ENCODE results near the gene ERC2. TPM values are rescaled to one million over a fixed set of nuclear protein-coding genes. Genes with fewer than 3 reads are reported as not detected.

Gene ERC2
- total RNA-seq, 3 donors from 2014 or later, result 0.64 to 7.3 (median 1.3) TPM

- Histone ChIP-seq H3K4me3 (no peak overlapping the region), H3K36me3 (no peaks in the 10 kb centered on the region), H3K4me1 (no peaks in the 10 kb centered on the region), H3K27ac (no peak overlapping the region), H3K27me3 (no peaks in the 10 kb centered on the region), H3K9me3 (no peaks in the 10 kb centered on the region)
- intact Hi-C loops (cut with DNase I; ENCODE audit: low total_unique reads), result no loop called here
- no peak for TF ChIP-seq POLR2AphosphoS5 (IDR thresholded peaks at IDR 0.05)
- TF ChIP-seq, protein P1, sequence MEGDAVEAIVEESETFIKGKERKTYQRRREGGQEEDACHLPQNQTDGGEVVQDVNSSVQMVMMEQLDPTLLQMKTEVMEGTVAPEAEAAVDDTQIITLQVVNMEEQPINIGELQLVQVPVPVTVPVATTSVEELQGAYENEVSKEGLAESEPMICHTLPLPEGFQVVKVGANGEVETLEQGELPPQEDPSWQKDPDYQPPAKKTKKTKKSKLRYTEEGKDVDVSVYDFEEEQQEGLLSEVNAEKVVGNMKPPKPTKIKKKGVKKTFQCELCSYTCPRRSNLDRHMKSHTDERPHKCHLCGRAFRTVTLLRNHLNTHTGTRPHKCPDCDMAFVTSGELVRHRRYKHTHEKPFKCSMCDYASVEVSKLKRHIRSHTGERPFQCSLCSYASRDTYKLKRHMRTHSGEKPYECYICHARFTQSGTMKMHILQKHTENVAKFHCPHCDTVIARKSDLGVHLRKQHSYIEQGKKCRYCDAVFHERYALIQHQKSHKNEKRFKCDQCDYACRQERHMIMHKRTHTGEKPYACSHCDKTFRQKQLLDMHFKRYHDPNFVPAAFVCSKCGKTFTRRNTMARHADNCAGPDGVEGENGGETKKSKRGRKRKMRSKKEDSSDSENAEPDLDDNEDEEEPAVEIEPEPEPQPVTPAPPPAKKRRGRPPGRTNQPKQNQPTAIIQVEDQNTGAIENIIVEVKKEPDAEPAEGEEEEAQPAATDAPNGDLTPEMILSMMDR (IDR thresholded peaks at IDR 0.05), result no peak
- no peak for TF ChIP-seq POLR2A (IDR thresholded peaks at IDR 0.05)
- no peak for DNase-seq (ENCODE audit: low spot score in 2 of 2)
Measured at GRCh38 chr3:55598224-55598623, 870.0 kb downstream of the ERC2 start.

- no peak for TF ChIP-seq POLR2A (IDR thresholded peaks at IDR 0.05)
- TF ChIP-seq, protein P1 (IDR thresholded peaks at IDR 0.05), result no peak
- no peak for TF ChIP-seq POLR2AphosphoS5 (IDR thresholded peaks at IDR 0.05)
- H3K4me1 ChIP-seq, result no peaks in the 10 kb centered on the region
- intact Hi-C loops (cut with DNase I; ENCODE audit: low total_unique reads), result no loop called here
- DNase-seq (ENCODE audit: low spot score in 2 of 2), result no peak
- H3K9me3 ChIP-seq, result no peaks in the 10 kb centered on the region
- H3K27ac ChIP-seq, result no peak overlapping the region
- no peaks in the 10 kb centered on the region for H3K36me3 ChIP-seq
- no peak overlapping the region for H3K4me3 ChIP-seq
- no peaks in the 10 kb centered on the region for H3K27me3 ChIP-seq
Measured at GRCh38 chr3:55597641-55598040, 870.6 kb downstream of the ERC2 start.

GRCh38 chr3:55596212-55596611, 872.1 kb downstream of the ERC2 start:
- TF ChIP-seq, protein P1 (IDR thresholded peaks at IDR 0.05), result no peak
- TF ChIP-seq POLR2AphosphoS5 (IDR thresholded peaks at IDR 0.05) (no peak), POLR2A (IDR thresholded peaks at IDR 0.05) (no peak)
- intact Hi-C loops (cut with DNase I; ENCODE audit: low total_unique reads), result no loop called here
- H3K27me3 ChIP-seq, result no peaks in the 10 kb centered on the region
- no peak overlapping the region for H3K4me3 ChIP-seq
- H3K9me3 ChIP-seq, result no peaks in the 10 kb centered on the region
- H3K27ac ChIP-seq, result no peak overlapping the region
- no peak for DNase-seq (ENCODE audit: low spot score in 2 of 2)
- H3K36me3 ChIP-seq, result no peaks in the 10 kb centered on the region
- peaks cover 0 to 5% of the 10 kb centered on the region in 2 donors for H3K4me1 ChIP-seq

GRCh38 chr3:55595420-55595819, 872.8 kb downstream of the ERC2 start:
- no peak for DNase-seq (ENCODE audit: low spot score in 2 of 2)
- peaks cover 0 to 5% of the 10 kb centered on the region in 2 donors for H3K4me1 ChIP-seq
- TF ChIP-seq POLR2A (IDR thresholded peaks at IDR 0.05) (no peak), POLR2AphosphoS5 (IDR thresholded peaks at IDR 0.05) (no peak)
- TF ChIP-seq, protein P1 (IDR thresholded peaks at IDR 0.05), result no peak
- H3K36me3 ChIP-seq, result no peaks in the 10 kb centered on the region
- H3K27ac ChIP-seq, result no peak overlapping the region
- H3K4me3 ChIP-seq, result no peak overlapping the region
- H3K27me3 ChIP-seq, result no peaks in the 10 kb centered on the region
- intact Hi-C loops (cut with DNase I; ENCODE audit: low total_unique reads), result no loop called here
- no peaks in the 10 kb centered on the region for H3K9me3 ChIP-seq

GRCh38 chr3:55592572-55592971, 875.7 kb downstream of the ERC2 start:
- Histone ChIP-seq H3K4me1 (peaks cover 0 to 5% of the 10 kb centered on the region in 2 donors), H3K9me3 (no peaks in the 10 kb centered on the region), H3K27me3 (no peaks in the 10 kb centered on the region), H3K27ac (no peak overlapping the region), H3K4me3 (no peak overlapping the region), H3K36me3 (no peaks in the 10 kb centered on the region)
- no peak for DNase-seq (ENCODE audit: low spot score in 2 of 2)
- intact Hi-C loops (cut with DNase I; ENCODE audit: low total_unique reads), result no loop called here
- TF ChIP-seq POLR2A (IDR thresholded peaks at IDR 0.05) (no peak), POLR2AphosphoS5 (IDR thresholded peaks at IDR 0.05) (no peak)
- TF ChIP-seq, protein P1 (IDR thresholded peaks at IDR 0.05), result no peak

Data from breast epithelium (tissue), 4 donors.